H1 (cell line): ENCODE data around the gene GALNT11. TPM values are rescaled to one million over a fixed set of nuclear protein-coding genes. Genes with fewer than 3 reads are reported as not detected.

Source experiments
- CTCF ChIA-PET: fragments of 300-600 bp; sonication (Branson Sonifier 250); formaldehyde crosslinking; loops from one replicate; lab custom pipeline; 2021; ENCODE audit not compliant: partially characterized antibody; lab: Charles Lee
- POLR2A ChIA-PET: fragments of 300-600 bp; sonication (Branson Sonifier 250); formaldehyde crosslinking; loops from one replicate; lab custom pipeline; 2021; ENCODE audit warnings: inconsistent platforms; ENCODE audit not compliant: partially characterized antibody; lab: Charles Lee
- DNase-seq, 2 experiments: peaks; one replicate each; pipeline versions ENCODE4 v3.0.0 to v3.0.0-alpha.2; 2010 to 2022; ENCODE audit warnings: low spot score in 2 of 2, low read depth in 1 of 2, mixed read lengths in 1 of 2
- FAIRE-seq: peaks from 2 replicates; lab custom pipeline; 2011; peaks lifted over from hg19 to GRCh38; lab: Jason Lieb, UNC
- H2AFZ ChIP-seq: 2 replicates; pipeline ENCODE4 v1.8.1; 2012; ENCODE audit warnings: low read length, inconsistent platforms
- H2AK5ac ChIP-seq: 2 replicates; pipeline ENCODE4 v1.6.1; 2013; ENCODE audit warnings: low read depth, low read length
- H2BK120ac ChIP-seq: replicated peaks from 2 replicates; pipeline ENCODE3; 2013; ENCODE audit warnings: low read depth, low read length, inconsistent platforms
- H2BK12ac ChIP-seq: 2 replicates; pipeline ENCODE4 v1.6.1; 2013; ENCODE audit warnings: low read depth, low read length
- H2BK15ac ChIP-seq: 2 replicates; pipeline ENCODE4 v1.6.1; 2013; ENCODE audit warnings: low read length
- H2BK20ac ChIP-seq: 2 replicates; pipeline ENCODE4 v1.6.1; 2013; ENCODE audit warnings: low read length
- H2BK5ac ChIP-seq: 2 replicates; pipeline ENCODE4 v1.6.1; 2013; ENCODE audit warnings: low read depth, low read length
- H3K14ac ChIP-seq: 2 replicates; pipeline ENCODE4 v1.6.1; 2013; ENCODE audit warnings: inconsistent platforms; ENCODE audit not compliant: insufficient read length
- H3K18ac ChIP-seq: 2 replicates; pipeline ENCODE4 v1.6.1; 2013; ENCODE audit warnings: low read length; ENCODE audit errors: extremely low read depth
- H3K23ac ChIP-seq: 2 replicates; pipeline ENCODE4 v1.6.1; 2013; ENCODE audit warnings: inconsistent platforms; ENCODE audit not compliant: insufficient read length
- H3K23me2 ChIP-seq: 2 replicates; pipeline ENCODE4 v1.6.1; 2013; ENCODE audit warnings: low read depth, low read length
- H3K27ac ChIP-seq: 2 replicates; pipeline ENCODE4 v1.6.1; 2011; ENCODE audit warnings: low read depth, low read length, inconsistent platforms
- H3K27me3 ChIP-seq, 4 experiments: replicated peaks in 1 of 4; 1 replicate in 1 of 4; 2 replicates in 3 of 4; pipeline versions ENCODE4 v1.6.1 to v1.8.1; 2011 to 2013; ENCODE audit warnings: low read length in 3 of 4, mild to moderate bottlenecking in 3 of 4, inconsistent platforms in 2 of 4, mixed read lengths in 2 of 4, moderate library complexity in 1 of 4; ENCODE audit not compliant: control insufficient read depth in 3 of 4, insufficient read depth in 3 of 4; ENCODE audit errors: extremely low read depth in 1 of 4
- H3K36me3 ChIP-seq, 4 experiments: 2 replicates each; pipeline versions ENCODE4 v1.6.1 to v1.8.1; 2011 to 2013; ENCODE audit warnings: mild to moderate bottlenecking in 4 of 4, low read length in 3 of 4, moderate library complexity in 2 of 4, control low read depth in 1 of 4, inconsistent platforms in 1 of 4; ENCODE audit not compliant: insufficient read depth in 4 of 4, control insufficient read depth in 2 of 4
- H3K4ac ChIP-seq: replicated peaks from 2 replicates; pipeline ENCODE3; 2013; ENCODE audit warnings: low read length, low read depth, mixed read lengths, inconsistent platforms; ENCODE audit not compliant: insufficient read length
- H3K4me1 ChIP-seq, 4 experiments: replicated peaks in 1 of 4; 1 replicate in 1 of 4; 2 replicates in 3 of 4; pipeline versions ENCODE4 v1.6.1 to v1.8.1; 2011 to 2013; ENCODE audit warnings: low read length in 3 of 4, inconsistent platforms in 2 of 4, mixed read lengths in 1 of 4; ENCODE audit not compliant: insufficient read depth in 4 of 4, control insufficient read depth in 3 of 4
- H3K4me2 ChIP-seq, 2 experiments: 2 replicates each; pipeline versions ENCODE4 v1.6.1 to v1.8.1; 2011 to 2013; ENCODE audit warnings: low read depth in 2 of 2, low read length in 2 of 2, control low read depth in 1 of 2, inconsistent platforms in 1 of 2, mild to moderate bottlenecking in 1 of 2; ENCODE audit not compliant: insufficient read depth in 1 of 2
- H3K4me3 ChIP-seq, 4 experiments: fragments of 200-600, 300-600 bp in 1 of 4; sonication (generic), shearing (Covaris generic), sonication (Bioruptor Twin) in 1 of 4; 2 replicates each; pipeline versions ENCODE4 v1.5.1 to v1.8.1; 2011 to 2016; ENCODE audit warnings: low read length in 4 of 4, low read depth in 3 of 4, control low read depth in 2 of 4, inconsistent platforms in 2 of 4, mild to moderate bottlenecking in 2 of 4, mixed read lengths in 1 of 4, moderate library complexity in 1 of 4; ENCODE audit not compliant: insufficient read depth in 2 of 4; ENCODE audit errors: extremely low read depth in 1 of 4
- H3K56ac ChIP-seq: replicated peaks from 2 replicates; pipeline ENCODE3; 2013; ENCODE audit warnings: low read depth, mild to moderate bottlenecking, mixed read lengths, low read length, inconsistent platforms; ENCODE audit not compliant: insufficient read length
- H3K79me1 ChIP-seq: 2 replicates; pipeline ENCODE4 v1.6.1; 2013; ENCODE audit warnings: low read depth, low read length, control low read depth
- H3K79me2 ChIP-seq, 2 experiments: 2 replicates each; pipeline versions ENCODE4 v1.6.1 to v1.8.1; 2012 to 2013; ENCODE audit warnings: low read length in 2 of 2, mild to moderate bottlenecking in 2 of 2, inconsistent platforms in 1 of 2; ENCODE audit not compliant: insufficient read depth in 2 of 2, control insufficient read depth in 1 of 2
- H3K9ac ChIP-seq, 4 experiments: replicated peaks in 1 of 4; 1 replicate in 1 of 4; 2 replicates in 3 of 4; pipeline versions ENCODE4 v1.6.1 to v1.8.1; 2011 to 2013; ENCODE audit warnings: low read depth in 3 of 4, low read length in 3 of 4, control low read depth in 2 of 4, mild to moderate bottlenecking in 2 of 4, moderate library complexity in 2 of 4, inconsistent platforms in 1 of 4; ENCODE audit errors: extremely low read depth in 1 of 4
- H3K9me3 ChIP-seq, 2 experiments: 2 replicates each; pipeline versions ENCODE4 v1.6.1 to v1.8.1; 2012 to 2013; ENCODE audit warnings: mild to moderate bottlenecking in 2 of 2, moderate library complexity in 2 of 2, control low read depth in 1 of 2, inconsistent platforms in 1 of 2, low read depth in 1 of 2, low read length in 1 of 2, mixed read lengths in 1 of 2; ENCODE audit not compliant: insufficient read depth in 2 of 2
- H4K20me1 ChIP-seq, 2 experiments: replicated peaks in 1 of 2; 2 replicates each; pipeline versions ENCODE3 to v1.8.1; 2011 to 2013; ENCODE audit warnings: inconsistent platforms in 2 of 2, low read length in 2 of 2, mild to moderate bottlenecking in 1 of 2; ENCODE audit not compliant: insufficient read depth in 2 of 2, control insufficient read depth in 1 of 2
- H4K5ac ChIP-seq: 2 replicates; pipeline ENCODE4 v1.6.1; 2013; ENCODE audit warnings: low read length, low read depth, mixed read lengths, inconsistent platforms; ENCODE audit not compliant: insufficient read length
- H4K8ac ChIP-seq: 2 replicates; pipeline ENCODE4 v1.8.0; 2013; ENCODE audit warnings: mild to moderate bottlenecking, moderate library complexity, low read length, inconsistent platforms; ENCODE audit not compliant: insufficient read depth; ENCODE audit errors: extremely low read depth
- H4K91ac ChIP-seq: replicated peaks from 2 replicates; pipeline ENCODE3; 2013; ENCODE audit warnings: low read length, mixed read lengths, inconsistent platforms; ENCODE audit not compliant: insufficient read length
- CHD2 ChIP-seq: IDR thresholded peaks from 2 replicates; pipeline ENCODE4 v1.6.1; 2012; ENCODE audit warnings: low read length, improper control_type of control experiment
- EP300 ChIP-seq, 2 experiments: IDR thresholded peaks; 1 replicate in 1 of 2; 2 replicates in 1 of 2; pipeline ENCODE4 v1.6.1; 2011 to 2012; ENCODE audit warnings: low read depth in 2 of 2, low read length in 2 of 2, mild to moderate bottlenecking in 2 of 2, borderline replicate concordance in 1 of 2, inconsistent platforms in 1 of 2, moderate library complexity in 1 of 2
- EZH2 ChIP-seq: fragments of 200-600 bp; sonication (generic); IDR thresholded peaks from 2 replicates; pipeline ENCODE4 v1.7.1; 2012; ENCODE audit warnings: low read depth, mild to moderate bottlenecking, moderate library complexity, low read length, inconsistent platforms; ENCODE audit not compliant: severe bottlenecking
- JUN ChIP-seq: IDR thresholded peaks from 2 replicates; pipeline ENCODE4 v1.6.1; 2011; ENCODE audit warnings: low read depth, mild to moderate bottlenecking, improper control_type of control experiment, low read length
- NRF1 ChIP-seq: IDR thresholded peaks from 2 replicates; pipeline ENCODE4 v1.6.1; 2011; ENCODE audit warnings: mild to moderate bottlenecking, low read depth, low read length, improper control_type of control experiment
- RNF2 ChIP-seq: fragments of 200-900, 300-1000 bp; sonication (generic); IDR thresholded peaks from 2 replicates; pipeline ENCODE4 v1.7.1; 2016; ENCODE audit warnings: borderline replicate concordance, low read depth, mild to moderate bottlenecking, antibody characterized with exemption, low read length; ENCODE audit not compliant: poor library complexity, severe bottlenecking; ENCODE audit errors: missing control alignments
- RXRA ChIP-seq: IDR thresholded peaks from 2 replicates; pipeline ENCODE4 v1.6.1; 2011; ENCODE audit warnings: low read depth, mild to moderate bottlenecking, low read length, moderate library complexity; ENCODE audit not compliant: insufficient read depth
- SP2 ChIP-seq: IDR thresholded peaks from 2 replicates; pipeline ENCODE4 v1.6.1; 2012; ENCODE audit warnings: mild to moderate bottlenecking, low read length, inconsistent platforms
- TCF12 ChIP-seq: IDR thresholded peaks from 2 replicates; pipeline ENCODE4 v1.6.1; 2011; ENCODE audit warnings: low read depth, mild to moderate bottlenecking, low read length
- WGBS, 2 experiments: shearing (Covaris generic) in 1 of 2; methylation state at CpG; one replicate each; pipeline versions ENCODE4 v1.1.6 to v1.1.7; 2013 to 2015; ENCODE audit warnings: low lambda C conversion rate in 2 of 2, mixed read lengths in 2 of 2, inconsistent platforms in 1 of 2, low coverage in 1 of 2, missing lambda C conversion rate in 1 of 2; ENCODE audit not compliant: insufficient replicate concordance in 2 of 2, insufficient coverage in 1 of 2, insufficient read length in 1 of 2; ENCODE audit errors: extremely low coverage in 1 of 2, missing lambda C conversion rate in 1 of 2; 5-methylcytosine and 5-hydroxymethylcytosine counted together
- polyA plus RNA-seq, 7 experiments: library from polyadenylated mRNA; depleted of rRNA in 3 of 7; stranded (reverse) in 5 of 7; unstranded in 2 of 7; fragments of >200 nt in 5 of 7; fragments of 200-250 nt in 2 of 7; gene quantifications; 1 replicate in 5 of 7; 2 replicates in 1 of 7; 4 replicates in 1 of 7; pipeline versions ENCODE4 v1.2.1 to v1.2.3, GENCODE V29; 2011 to 2013; ENCODE audit warnings: missing spikeins in 2 of 7, mixed read lengths in 2 of 7
- total RNA-seq: library from RNA; stranded (reverse); fragmentation: NEBNext Ultra II Directional; extraction: Animal tissue kit (Norgen Biotek cat#: 25700); gene quantifications from 2 replicates; pipeline ENCODE4 v1.2.1, GENCODE V29; 2021
- TF ChIP-seq, protein P1 (sequence below): IDR thresholded peaks from 2 replicates; pipeline ENCODE4 v1.6.1; 2012; ENCODE audit warnings: low read length, inconsistent platforms
- TF ChIP-seq, protein P2 (sequence below): IDR thresholded peaks from 2 replicates; pipeline ENCODE4 v1.6.1; 2011; ENCODE audit warnings: low read length, improper control_type of control experiment

GALNT11 gene
- total and polyA plus RNA-seq, 2 of the 8 experiments (the other 6 are each of a cell fraction or from before 2014, with no cell fraction given), result 20.5 to 23.2 TPM

DNA sequence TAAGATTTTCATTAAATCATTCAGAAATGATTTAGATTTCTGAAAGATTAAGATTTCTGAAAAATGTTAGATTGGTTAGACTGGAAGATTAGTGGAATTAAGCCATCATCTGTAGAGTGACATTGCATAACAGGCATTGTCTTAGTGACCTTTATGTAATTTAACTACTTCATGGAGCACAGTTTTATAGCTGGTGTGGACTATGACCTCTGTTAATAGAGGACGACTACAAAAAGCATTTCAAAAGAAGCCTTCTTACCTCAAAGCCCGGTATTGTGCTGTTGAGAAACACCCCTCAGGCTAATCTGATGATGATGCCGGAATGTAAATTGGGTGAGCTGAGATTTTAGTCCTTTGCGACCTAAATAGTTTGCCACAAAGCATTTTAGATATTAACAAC lies 55.6 kb downstream of the GALNT11 start:
- Histone ChIP-seq H3K9me3 (no peaks in the 10 kb centered on the region), H3K4me2 (no peak overlapping the region), H2BK120ac (no peak overlapping the region), H3K14ac (no peak overlapping the region), H2BK15ac (no peak overlapping the region), H3K4me1 (peaks cover 0 to 15% (median 5%) of the 10 kb centered on the region in 4 experiments; a peak in 4 of 7 replicates), H2BK12ac (no peak overlapping the region), H3K27ac (no peak overlapping the region), H3K4ac (no peak overlapping the region), H3K27me3 (no peaks in the 10 kb centered on the region), H4K91ac (no peak overlapping the region), H2BK20ac (no peak overlapping the region), H3K23ac (no peak overlapping the region), H2AK5ac (no peak overlapping the region), H3K23me2 (no peaks in the 10 kb centered on the region), H3K18ac (no peak overlapping the region), H3K56ac (no peak overlapping the region), H4K20me1 (no peaks in the 10 kb centered on the region), H2AFZ (no peak overlapping the region), H4K5ac (no peak overlapping the region), H3K36me3 (no peaks in the 10 kb centered on the region), H4K8ac (no peak overlapping the region), H3K79me1 (no peaks in the 10 kb centered on the region; the same call in 1 of the 2 replicates), H3K9ac (no peak overlapping the region), H3K79me2 (0 out of 4 replicates have a peak, but pooled peaks cover 0 to 3% of the 10 kb centered on the region in 2 experiments), H3K4me3 (no peak overlapping the region), H2BK5ac (no peak overlapping the region)
- ChIA-PET CTCF (interaction anchor here (1.0 to 1.1 kb wide), 2 partner anchors 64 to 553 kb away, joined by 3 to 4 read pairs; no protein-coding TSS in a partner anchor), POLR2A (no interaction called here)
- WGBS, 2 experiments, result 80% methylated on average over 4 of the region's 4 CpGs; no CpG with 5 or more reads in 1 of the 2 experiments
- FAIRE-seq (no peak), DNase-seq (no peak)
- no peak for TF ChIP-seq JUN
- TF ChIP-seq EZH2, result no peak
- TF ChIP-seq SP2, result no peak
- TF ChIP-seq NRF1, result no peak
- TF ChIP-seq CHD2, result no peak
- TF ChIP-seq RXRA, result no peak
- TF ChIP-seq, protein P1, sequence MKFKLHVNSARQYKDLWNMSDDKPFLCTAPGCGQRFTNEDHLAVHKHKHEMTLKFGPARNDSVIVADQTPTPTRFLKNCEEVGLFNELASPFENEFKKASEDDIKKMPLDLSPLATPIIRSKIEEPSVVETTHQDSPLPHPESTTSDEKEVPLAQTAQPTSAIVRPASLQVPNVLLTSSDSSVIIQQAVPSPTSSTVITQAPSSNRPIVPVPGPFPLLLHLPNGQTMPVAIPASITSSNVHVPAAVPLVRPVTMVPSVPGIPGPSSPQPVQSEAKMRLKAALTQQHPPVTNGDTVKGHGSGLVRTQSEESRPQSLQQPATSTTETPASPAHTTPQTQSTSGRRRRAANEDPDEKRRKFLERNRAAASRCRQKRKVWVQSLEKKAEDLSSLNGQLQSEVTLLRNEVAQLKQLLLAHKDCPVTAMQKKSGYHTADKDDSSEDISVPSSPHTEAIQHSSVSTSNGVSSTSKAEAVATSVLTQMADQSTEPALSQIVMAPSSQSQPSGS, result no peak
- no peak for TF ChIP-seq RNF2
- TF ChIP-seq EP300 (IDR thresholded peaks at IDR 0.05; ENCODE audit: borderline replicate concordance in 1 of 2, low read depth in 2 of 2, low read length in 2 of 2), result no peak
- TF ChIP-seq TCF12, result no peak
- TF ChIP-seq, protein P2, sequence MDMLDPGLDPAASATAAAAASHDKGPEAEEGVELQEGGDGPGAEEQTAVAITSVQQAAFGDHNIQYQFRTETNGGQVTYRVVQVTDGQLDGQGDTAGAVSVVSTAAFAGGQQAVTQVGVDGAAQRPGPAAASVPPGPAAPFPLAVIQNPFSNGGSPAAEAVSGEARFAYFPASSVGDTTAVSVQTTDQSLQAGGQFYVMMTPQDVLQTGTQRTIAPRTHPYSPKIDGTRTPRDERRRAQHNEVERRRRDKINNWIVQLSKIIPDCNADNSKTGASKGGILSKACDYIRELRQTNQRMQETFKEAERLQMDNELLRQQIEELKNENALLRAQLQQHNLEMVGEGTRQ, result no peak
